ENCODE measurements around the gene HOPX. TPM values are rescaled to one million over a fixed set of nuclear protein-coding genes. Genes with fewer than 3 reads are reported as not detected.

Gene HOPX
- total and polyA plus RNA-seq, 2 experiments from 2014 or later: not detected

DNA sequence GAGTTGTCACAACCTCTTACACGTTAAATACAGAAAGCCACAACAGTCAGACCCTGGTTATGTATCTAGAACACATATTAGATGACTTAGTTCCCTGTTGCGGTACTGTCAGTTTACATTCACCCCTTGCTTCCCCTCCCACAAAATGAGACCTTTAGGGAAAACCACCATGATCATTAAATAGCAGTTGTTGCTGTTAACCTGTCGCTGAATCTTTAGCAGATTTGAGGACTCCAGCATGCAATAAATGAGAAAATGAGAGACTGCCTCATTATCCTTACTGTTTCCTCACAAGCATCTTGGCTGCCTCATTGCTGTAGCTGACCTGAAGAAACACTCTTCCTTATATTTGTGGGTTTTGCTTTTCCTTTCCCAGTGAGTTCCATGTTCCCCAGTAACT lies 77.8 kb downstream of the HOPX start:
- Mint-ChIP-seq H3K27me3 (ENCODE audit: insufficient read depth, low read depth, poor library complexity) (peaks cover 48% of the 10 kb centered on the region), H3K27ac (no peak overlapping the region), H3K4me1 (peaks cover 34% of the 10 kb centered on the region), H3K4me3 (no peak overlapping the region), H3K36me3 (ENCODE audit: low read depth) (no peaks in the 10 kb centered on the region; the same call in 1 of the 3 replicates), H3K9me3 (peaks cover 14% of the 10 kb centered on the region; the same call in 2 of the 3 replicates)
- Histone ChIP-seq H3K4me2 (no peak overlapping the region), H3K4me1 (ENCODE audit: insufficient read depth) (peaks cover 27% of the 10 kb centered on the region), H2AFZ (no peak overlapping the region), H3F3A (replicated peaks; ENCODE audit: low read depth) (no peaks in the 10 kb centered on the region), H3K4me3 (no peak overlapping the region), H3K27ac (ENCODE audit: low read depth) (no peak overlapping the region), H3K79me2 (replicated peaks; ENCODE audit: insufficient read depth) (no peaks in the 10 kb centered on the region), H3K9me2 (ENCODE audit: insufficient read depth) (no peaks in the 10 kb centered on the region), H4K20me1 (replicated peaks; ENCODE audit: insufficient read depth) (no peaks in the 10 kb centered on the region; the same call in 1 of the 2 replicates), H3K27me3 (ENCODE audit: insufficient read depth) (peaks cover 79% of the 10 kb centered on the region), H3K36me3 (ENCODE audit: insufficient read depth) (no peaks in the 10 kb centered on the region)
- DNase-seq (ENCODE audit: low spot score): no peak
- ATAC-seq: no peak
- TF ChIP-seq ETS1 (IDR thresholded peaks at IDR 0.05) (no peak), EZH2phosphoT487 (IDR thresholded peaks at IDR 0.05; ENCODE audit: unreplicated experiment) (no peak)

Other genes with a start within 250 kb of the HOPX start
- gene PPAT, start 245.7 kb downstream of the HOPX start, total RNA-seq (2014; rRNA removed; shearing (Covaris generic)): 87.4 and 96.8 TPM in 2 replicates
- 56.3 and 63.0 TPM in 2 replicates for gene PPAT, start 245.7 kb downstream of the HOPX start, polyA plus RNA-seq (2016; fragmentation: Nextera tagmentation; extraction: Ambion mirVana)
- gene PAICS, start 245.0 kb downstream of the HOPX start, total RNA-seq (2014; rRNA removed; shearing (Covaris generic)): 366 and 390 TPM in 2 replicates
- gene PAICS, start 245.0 kb downstream of the HOPX start, polyA plus RNA-seq (2016; fragmentation: Nextera tagmentation; extraction: Ambion mirVana): 260 and 300 TPM in 2 replicates
- gene SRP72, start 213.7 kb downstream of the HOPX start, total RNA-seq (2014; rRNA removed; shearing (Covaris generic)): 73.1 and 84.6 TPM in 2 replicates
- 114 and 174 TPM in 2 replicates for gene SRP72, start 213.7 kb downstream of the HOPX start, polyA plus RNA-seq (2016; fragmentation: Nextera tagmentation; extraction: Ambion mirVana)
- not detected in 2 replicates for gene ARL9, start 175.5 kb downstream of the HOPX start, total RNA-seq (2014; rRNA removed; shearing (Covaris generic))
- gene ARL9, start 175.5 kb downstream of the HOPX start, polyA plus RNA-seq (2016; fragmentation: Nextera tagmentation; extraction: Ambion mirVana): 0.37 TPM in 2 replicates
- gene SPINK2, start 140.4 kb upstream of the HOPX start, total RNA-seq (2014; rRNA removed; shearing (Covaris generic)): 0.73 TPM in 1 of 2 replicates, not detected in the other
- 4.3 and 6.4 TPM in 2 replicates for gene SPINK2, start 140.4 kb upstream of the HOPX start, polyA plus RNA-seq (2016; fragmentation: Nextera tagmentation; extraction: Ambion mirVana)
- 55.1 and 61.5 TPM in 2 replicates for gene REST, start 226.6 kb upstream of the HOPX start, total RNA-seq (2014; rRNA removed; shearing (Covaris generic))
- gene REST, start 226.6 kb upstream of the HOPX start, polyA plus RNA-seq (2016; fragmentation: Nextera tagmentation; extraction: Ambion mirVana): 34.2 and 44.7 TPM in 2 replicates